Upper lobe of left lung (tissue), 6 donors: Measurements from ENCODE around the gene GPR158. TPM values are rescaled to one million over a fixed set of nuclear protein-coding genes. Genes with fewer than 3 reads are reported as not detected.

Experiments
- ATAC-seq, 2 donors: fragments of 200-7000 bp; cut with Tn5 transposase; one replicate each; pipeline ENCODE4 v1.9.1; 2022; ENCODE audit warnings: mild to moderate bottlenecking in 2 of 2, moderate library complexity in 2 of 2; ENCODE audit not compliant: low FRiP score in 2 of 2
- DNase-seq, 2 donors: peaks; one replicate each; pipeline ENCODE4 v3.0.0-alpha.2; 2019 to 2020
- H3K27ac ChIP-seq, 4 donors: fragments of 200-600 bp; sonication (generic); one replicate each; pipeline ENCODE4 v1.5.1; 2016 to 2019
- H3K27me3 ChIP-seq, 4 donors: fragments of 200-600 bp; sonication (generic); one replicate each; pipeline ENCODE4 v1.5.1; 2017 to 2019
- H3K36me3 ChIP-seq, 4 donors: fragments of 200-600 bp; sonication (generic); one replicate each; pipeline ENCODE4 v1.5.1; 2016 to 2019
- H3K4me1 ChIP-seq, 4 donors: fragments of 200-600 bp; sonication (generic); one replicate each; pipeline ENCODE4 v1.5.1; 2018 to 2019
- H3K4me3 ChIP-seq, 4 donors: fragments of 200-600 bp; sonication (generic); one replicate each; pipeline ENCODE4 v1.5.1; 2017 to 2019; ENCODE audit warnings: mild to moderate bottlenecking in 2 of 4, moderate library complexity in 1 of 4
- H3K9me3 ChIP-seq, 4 donors: fragments of 200-600 bp; sonication (generic); one replicate each; pipeline ENCODE4 v1.5.1; 2018 to 2019
- EP300 ChIP-seq, 4 donors: sonication (generic); formaldehyde crosslinking; IDR thresholded peaks; one replicate each; pipeline ENCODE4 v1.5.1; 2017; ENCODE audit warnings: antibody characterized with exemption in 4 of 4, control low read depth in 2 of 4
- POLR2A ChIP-seq, 4 donors: fragments of 450-650 bp; IDR thresholded peaks; one replicate each; pipeline ENCODE4 v1.5.1; 2016 to 2017; ENCODE audit warnings: antibody characterized with exemption in 4 of 4, mild to moderate bottlenecking in 2 of 4
- POLR2AphosphoS5 ChIP-seq, 2 donors: sonication (generic); formaldehyde crosslinking; IDR thresholded peaks; one replicate each; pipeline ENCODE4 v1.5.1; 2017; ENCODE audit warnings: antibody characterized with exemption in 2 of 2
- WGBS, 2 donors: methylation state at CpG; one replicate each; pipeline ENCODE4 v1.1.5; 2017 to 2018; 5-methylcytosine and 5-hydroxymethylcytosine counted together
- total RNA-seq, 6 donors: library from RNA; depleted of rRNA in 4 of 6; stranded (reverse); fragments of >200 nt in 4 of 6; gene quantifications; one replicate each; pipeline versions ENCODE4 v1.1.0 to v1.2.1, GENCODE V29; 2016 to 2021
- TF ChIP-seq, protein P1 (sequence below), 6 experiments: fragments of 450-650 bp in 4 of 6; fragments of 200-600 bp in 2 of 6; sonication (generic) in 2 of 6; IDR thresholded peaks; one replicate each; pipeline ENCODE4 v1.5.1; 2016 to 2019; ENCODE audit warnings: antibody characterized with exemption in 6 of 6
- donor health status: DM: no; HTN: no; CAD: no; lungs with moderate emphysema.
- donor health status: DM: no; HTN: yes; CAD: no; lungs with severe emphysema.

Gene GPR158
- total RNA-seq, 6 donors from 2014 or later, result 0.03 to 0.09 TPM; not detected in 4

DNA sequence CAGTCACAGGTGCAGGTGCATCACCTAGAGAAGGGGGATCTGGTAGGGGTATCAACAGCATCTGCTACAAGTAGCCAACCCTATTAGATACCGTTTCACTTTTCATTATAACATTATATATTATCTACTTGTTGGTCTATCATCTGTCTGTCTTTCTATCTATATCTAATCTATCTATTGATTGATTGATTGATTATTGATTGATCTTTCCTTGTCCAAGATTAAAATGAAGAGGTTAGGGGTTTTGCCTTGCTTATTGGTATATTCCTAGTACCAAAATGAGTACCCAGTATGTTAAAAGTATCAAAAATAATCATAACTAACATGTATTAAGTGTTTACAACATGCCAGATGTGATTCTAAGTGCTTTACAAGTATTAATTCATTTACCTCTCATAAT is 121.5 kb downstream of the GPR158 start:
- Histone ChIP-seq H3K4me3 (no peak overlapping the region), H3K27me3 (no peaks in the 10 kb centered on the region), H3K9me3 (no peaks in the 10 kb centered on the region), H3K27ac (no peak overlapping the region), H3K4me1 (no peaks in the 10 kb centered on the region), H3K36me3 (no peaks in the 10 kb centered on the region)
- WGBS, 2 donors, result 74 to 80% methylated on average over 1 of the region's 1 CpG
- TF ChIP-seq EP300 (IDR thresholded peaks at IDR 0.05) (no peak), POLR2A (IDR thresholded peaks at IDR 0.05) (no peak), POLR2AphosphoS5 (IDR thresholded peaks at IDR 0.05) (no peak)
- TF ChIP-seq, protein P1, sequence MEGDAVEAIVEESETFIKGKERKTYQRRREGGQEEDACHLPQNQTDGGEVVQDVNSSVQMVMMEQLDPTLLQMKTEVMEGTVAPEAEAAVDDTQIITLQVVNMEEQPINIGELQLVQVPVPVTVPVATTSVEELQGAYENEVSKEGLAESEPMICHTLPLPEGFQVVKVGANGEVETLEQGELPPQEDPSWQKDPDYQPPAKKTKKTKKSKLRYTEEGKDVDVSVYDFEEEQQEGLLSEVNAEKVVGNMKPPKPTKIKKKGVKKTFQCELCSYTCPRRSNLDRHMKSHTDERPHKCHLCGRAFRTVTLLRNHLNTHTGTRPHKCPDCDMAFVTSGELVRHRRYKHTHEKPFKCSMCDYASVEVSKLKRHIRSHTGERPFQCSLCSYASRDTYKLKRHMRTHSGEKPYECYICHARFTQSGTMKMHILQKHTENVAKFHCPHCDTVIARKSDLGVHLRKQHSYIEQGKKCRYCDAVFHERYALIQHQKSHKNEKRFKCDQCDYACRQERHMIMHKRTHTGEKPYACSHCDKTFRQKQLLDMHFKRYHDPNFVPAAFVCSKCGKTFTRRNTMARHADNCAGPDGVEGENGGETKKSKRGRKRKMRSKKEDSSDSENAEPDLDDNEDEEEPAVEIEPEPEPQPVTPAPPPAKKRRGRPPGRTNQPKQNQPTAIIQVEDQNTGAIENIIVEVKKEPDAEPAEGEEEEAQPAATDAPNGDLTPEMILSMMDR (IDR thresholded peaks at IDR 0.05), result no peak
- DNase-seq (no peak), ATAC-seq (no peak)

DNA sequence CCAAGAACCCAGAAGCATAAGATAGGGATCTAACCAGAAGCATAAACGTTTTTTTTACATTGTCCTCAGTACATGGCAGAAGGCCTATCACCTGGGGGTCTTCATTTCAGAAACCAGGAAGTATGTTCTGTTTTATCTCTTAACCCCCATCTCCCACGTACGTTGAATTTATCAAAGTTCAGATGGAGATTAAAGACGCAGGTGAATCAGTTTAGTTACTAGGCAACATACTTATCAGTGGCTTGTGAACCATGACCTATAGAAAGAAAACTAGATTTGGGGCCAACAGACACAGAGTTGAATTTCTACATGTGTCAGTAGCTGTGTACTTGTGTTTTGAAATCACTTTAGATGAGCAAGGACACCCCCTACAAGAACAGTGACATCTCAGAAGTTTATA is 122.7 kb downstream of the GPR158 start:
- Histone ChIP-seq H3K27ac (no peak overlapping the region), H3K4me1 (no peaks in the 10 kb centered on the region), H3K4me3 (no peak overlapping the region), H3K27me3 (no peaks in the 10 kb centered on the region), H3K36me3 (no peaks in the 10 kb centered on the region), H3K9me3 (no peaks in the 10 kb centered on the region)
- 59 to 79% methylated on average over 4 of the region's 4 CpGs for WGBS, 2 donors
- TF ChIP-seq POLR2A (IDR thresholded peaks at IDR 0.05), result no peak
- TF ChIP-seq EP300 (IDR thresholded peaks at IDR 0.05), result no peak
- TF ChIP-seq, protein P1 (IDR thresholded peaks at IDR 0.05), result no peak
- TF ChIP-seq POLR2AphosphoS5 (IDR thresholded peaks at IDR 0.05), result no peak
- ATAC-seq, result no peak
- no peak for DNase-seq

DNA sequence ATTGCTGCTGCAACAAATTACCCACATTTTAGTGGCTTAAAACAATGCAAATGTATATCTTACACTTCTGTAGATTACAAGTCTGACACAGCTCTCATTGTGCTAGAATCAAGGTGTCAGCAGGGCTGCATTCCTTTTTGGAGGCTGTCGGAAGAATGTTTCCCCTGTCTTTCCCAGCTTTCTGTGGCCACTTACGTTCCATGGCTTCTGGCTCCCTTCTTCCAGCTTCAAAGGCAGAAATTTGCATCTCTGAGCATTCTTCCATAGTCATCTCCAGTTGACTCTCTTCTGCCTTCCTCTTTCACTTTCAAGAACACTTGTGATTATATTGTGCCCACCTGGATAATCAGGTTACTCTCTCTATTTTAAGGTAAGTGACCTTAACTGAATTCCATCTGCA is 125.3 kb downstream of the GPR158 start:
- TF ChIP-seq POLR2AphosphoS5 (IDR thresholded peaks at IDR 0.05) (no peak), POLR2A (IDR thresholded peaks at IDR 0.05) (no peak), EP300 (IDR thresholded peaks at IDR 0.05) (no peak)
- TF ChIP-seq, protein P1 (IDR thresholded peaks at IDR 0.05), result no peak
- Histone ChIP-seq H3K4me3 (no peak overlapping the region), H3K4me1 (no peaks in the 10 kb centered on the region), H3K36me3 (no peaks in the 10 kb centered on the region), H3K27me3 (no peaks in the 10 kb centered on the region), H3K27ac (no peak overlapping the region), H3K9me3 (no peaks in the 10 kb centered on the region)
- ATAC-seq (no peak), DNase-seq (no peak)
- 30 to 47% methylated on average over 2 of the region's 2 CpGs for WGBS, 2 donors

DNA sequence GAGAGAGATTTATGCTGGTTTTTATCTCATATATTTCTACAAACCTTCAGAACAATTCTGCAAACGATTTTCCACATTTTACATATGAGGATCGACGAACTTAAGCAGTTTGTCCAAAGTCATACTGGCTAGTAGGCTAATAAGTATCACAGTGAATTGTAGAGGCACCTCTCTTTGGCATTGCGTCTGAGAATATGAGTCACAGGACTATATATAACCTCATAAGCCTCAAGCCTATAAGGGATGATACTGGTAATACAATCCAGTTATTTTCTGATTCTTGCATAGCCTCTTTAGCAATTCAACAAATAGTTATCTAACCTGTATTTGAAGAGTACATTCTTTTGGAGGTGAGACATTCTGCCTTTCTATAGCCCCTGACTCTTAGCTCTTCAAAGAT is 129.8 kb downstream of the GPR158 start:
- H3K27me3 ChIP-seq, result no peaks in the 10 kb centered on the region
- TF ChIP-seq POLR2AphosphoS5 (IDR thresholded peaks at IDR 0.05) (no peak), EP300 (IDR thresholded peaks at IDR 0.05) (no peak), POLR2A (IDR thresholded peaks at IDR 0.05) (no peak)
- TF ChIP-seq, protein P1 (IDR thresholded peaks at IDR 0.05), result no peak
- H3K4me3 ChIP-seq, result no peak overlapping the region
- ATAC-seq (no peak), DNase-seq (no peak)
- no peaks in the 10 kb centered on the region for H3K4me1 ChIP-seq
- H3K36me3 ChIP-seq, result no peaks in the 10 kb centered on the region
- no peak overlapping the region for H3K27ac ChIP-seq
- 59 to 82% methylated on average over 4 of the region's 4 CpGs for WGBS, 2 donors
- no peaks in the 10 kb centered on the region for H3K9me3 ChIP-seq

DNA sequence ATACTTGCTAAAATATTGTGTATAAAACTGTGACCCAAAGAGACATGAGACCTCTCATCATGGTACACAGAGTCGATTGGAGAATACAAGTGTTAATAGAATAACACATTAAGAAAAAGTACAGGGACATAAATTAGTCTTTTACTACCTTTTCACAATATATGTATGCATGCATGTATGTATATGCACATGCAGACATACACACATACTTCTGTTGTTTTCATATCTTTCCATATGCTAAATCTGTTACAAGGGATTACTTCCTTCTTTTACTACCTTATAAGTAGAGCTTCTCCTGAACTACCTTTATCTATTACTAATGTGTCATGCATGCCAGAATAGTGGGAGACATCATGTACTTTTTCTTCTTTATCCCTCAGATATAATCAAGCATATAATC is 131.6 kb downstream of the GPR158 start:
- Histone ChIP-seq H3K4me3 (no peak overlapping the region), H3K27me3 (no peaks in the 10 kb centered on the region), H3K27ac (no peak overlapping the region), H3K4me1 (no peaks in the 10 kb centered on the region), H3K9me3 (no peaks in the 10 kb centered on the region), H3K36me3 (no peaks in the 10 kb centered on the region)
- no peak for DNase-seq
- no peak for ATAC-seq
- WGBS, 2 donors, result 77 to 80% methylated on average over 1 of the region's 1 CpG
- TF ChIP-seq, protein P1 (IDR thresholded peaks at IDR 0.05), result no peak
- TF ChIP-seq POLR2A (IDR thresholded peaks at IDR 0.05), result no peak
- no peak for TF ChIP-seq POLR2AphosphoS5 (IDR thresholded peaks at IDR 0.05)
